Coronary artery (tissue), 2 donors: ENCODE results near the gene MAP3K14.

ENCODE experiments used
- DNase-seq: peaks from one replicate; pipeline ENCODE4 v3.0.0-alpha.2; 2017; ENCODE audit warnings: low spot score
- H3K27ac ChIP-seq, 2 donors: fragments of 200-600 bp; sonication (generic); one replicate each; pipeline ENCODE4 v1.5.1; 2016 to 2019
- H3K4me3 ChIP-seq: fragments of 200-600 bp; sonication (generic); 2 replicates; pipeline ENCODE4 v1.5.1; 2016; ENCODE audit warnings: mild to moderate bottlenecking, moderate library complexity
- CTCF ChIP-seq: fragments of 200-600 bp; sonication (generic); IDR thresholded peaks from one replicate; pipeline ENCODE4 v1.5.1; 2019; ENCODE audit warnings: antibody characterized with exemption

The MAP3K14 gene

GRCh38 chr17:45312477-45313420 is 4.1 kb downstream of the MAP3K14 start:
- DNase-seq = no peak
- Histone ChIP-seq H3K4me3 (peak overlapping the region; percentile 55), H3K27ac (peak overlapping the region; percentile 56 to 78)
- TF ChIP-seq CTCF = no peak

- Histone ChIP-seq H3K4me3 (peak overlapping the region; percentile 55), H3K27ac (peak overlapping the region; percentile 56 to 78)
- TF ChIP-seq CTCF = no peak
- DNase-seq = no peak
Observed at GRCh38 chr17:45311760-45312476, 4.9 kb downstream of the MAP3K14 start.

GRCh38 chr17:45311401-45311759 is 5.4 kb downstream of the MAP3K14 start:
- no peak for DNase-seq
- H3K27ac ChIP-seq = peak overlapping the region; percentile 56 to 78
- H3K4me3 ChIP-seq = peak overlapping the region; percentile 55
- TF ChIP-seq CTCF = no peak

- DNase-seq = no peak
- no peak overlapping the region for H3K4me3 ChIP-seq
- peak overlapping the region; percentile 11 to 78 for H3K27ac ChIP-seq
- no peak for TF ChIP-seq CTCF
Observed at GRCh38 chr17:45310380-45311324, 6.2 kb downstream of the MAP3K14 start.

DNA sequence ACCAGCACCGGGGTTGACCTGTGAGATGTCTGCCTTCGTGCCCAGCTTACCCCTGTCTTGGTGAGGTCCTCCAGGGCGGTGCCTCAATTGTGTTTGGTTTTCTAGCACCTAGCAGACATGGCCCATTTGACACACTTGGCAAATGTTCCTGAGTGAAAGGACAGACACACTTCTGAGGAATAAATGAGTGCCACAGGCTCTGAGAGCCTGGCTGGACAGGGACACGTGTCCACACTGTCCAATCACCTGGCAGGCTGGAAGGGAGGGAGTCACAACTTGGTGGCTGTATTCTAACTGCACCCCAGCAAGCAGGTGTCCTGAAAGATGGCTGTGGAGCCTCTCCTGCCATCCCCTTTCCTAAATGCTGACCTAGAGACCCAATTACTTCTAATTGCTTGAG is 7.4 kb downstream of the MAP3K14 start:
- DNase-seq = no peak
- Histone ChIP-seq H3K4me3 (no peak overlapping the region), H3K27ac (peak overlapping the region in 1 of 2 donors; percentile 17)
- TF ChIP-seq CTCF = no peak

- Histone ChIP-seq H3K27ac (peak overlapping the region in 1 of 2 donors; percentile 17), H3K4me3 (no peak overlapping the region)
- no peak for DNase-seq
- TF ChIP-seq CTCF = no peak
Observed at GRCh38 chr17:45308840-45309239, 8.0 kb downstream of the MAP3K14 start.
